ENCODE results near the gene SEMA7A.

DNA sequence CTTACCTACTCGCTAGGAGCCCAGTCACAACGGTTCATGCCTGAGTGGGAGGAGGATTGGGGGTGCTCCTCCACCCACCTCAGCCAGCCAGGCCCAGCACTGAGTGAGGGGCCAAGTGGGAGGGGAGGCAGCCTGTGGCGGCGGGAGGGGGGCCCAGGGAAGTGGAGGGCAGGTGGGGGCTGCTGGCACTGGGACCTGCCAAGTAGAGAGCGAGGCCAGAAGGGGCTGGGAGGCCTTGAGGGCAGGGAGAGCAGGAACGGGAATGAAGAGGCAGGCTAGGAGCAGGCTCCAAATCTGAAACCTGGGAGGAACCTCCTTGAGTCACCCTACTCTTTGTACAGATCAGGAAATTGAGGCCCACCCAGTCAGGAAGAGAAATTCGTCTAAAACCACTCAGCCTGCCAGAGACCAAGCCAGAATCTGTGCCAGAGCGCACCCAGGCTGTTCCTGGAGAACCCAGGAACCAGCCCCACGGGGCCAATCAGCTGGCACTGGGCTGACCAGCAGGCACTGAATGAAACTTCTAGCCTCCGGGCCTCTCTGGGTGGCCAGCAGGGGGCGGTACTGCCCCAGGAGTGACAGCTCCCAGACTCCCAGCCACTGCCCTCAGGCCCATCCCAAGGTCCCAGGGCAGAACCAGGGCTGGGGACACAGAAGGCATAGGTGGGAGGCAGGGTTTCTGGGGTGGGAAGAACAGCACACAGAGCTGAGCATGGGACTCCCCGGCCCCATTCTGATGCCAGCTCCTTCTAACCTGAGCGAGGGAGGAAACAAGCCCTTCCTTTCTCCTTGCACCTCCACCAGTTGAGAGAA, 51.5 kb downstream of the SEMA7A start:
- TF ChIP-seq CHD2 (IDR thresholded peaks at IDR 0.05; ENCODE audit: low read length, partially characterized antibody) (no peak), TAF1 (IDR thresholded peaks at IDR 0.05; ENCODE audit: borderline replicate concordance, low read depth, low read length) (no peak), POLR2AphosphoS5 (IDR thresholded peaks at IDR 0.05; ENCODE audit: low read depth, low read length) (no peak)
- TF ChIP-seq, protein P1, sequence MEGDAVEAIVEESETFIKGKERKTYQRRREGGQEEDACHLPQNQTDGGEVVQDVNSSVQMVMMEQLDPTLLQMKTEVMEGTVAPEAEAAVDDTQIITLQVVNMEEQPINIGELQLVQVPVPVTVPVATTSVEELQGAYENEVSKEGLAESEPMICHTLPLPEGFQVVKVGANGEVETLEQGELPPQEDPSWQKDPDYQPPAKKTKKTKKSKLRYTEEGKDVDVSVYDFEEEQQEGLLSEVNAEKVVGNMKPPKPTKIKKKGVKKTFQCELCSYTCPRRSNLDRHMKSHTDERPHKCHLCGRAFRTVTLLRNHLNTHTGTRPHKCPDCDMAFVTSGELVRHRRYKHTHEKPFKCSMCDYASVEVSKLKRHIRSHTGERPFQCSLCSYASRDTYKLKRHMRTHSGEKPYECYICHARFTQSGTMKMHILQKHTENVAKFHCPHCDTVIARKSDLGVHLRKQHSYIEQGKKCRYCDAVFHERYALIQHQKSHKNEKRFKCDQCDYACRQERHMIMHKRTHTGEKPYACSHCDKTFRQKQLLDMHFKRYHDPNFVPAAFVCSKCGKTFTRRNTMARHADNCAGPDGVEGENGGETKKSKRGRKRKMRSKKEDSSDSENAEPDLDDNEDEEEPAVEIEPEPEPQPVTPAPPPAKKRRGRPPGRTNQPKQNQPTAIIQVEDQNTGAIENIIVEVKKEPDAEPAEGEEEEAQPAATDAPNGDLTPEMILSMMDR (IDR thresholded peaks at IDR 0.05): peak; percentile 95
